ENCODE measurements around the gene ERO1B.

DNA sequence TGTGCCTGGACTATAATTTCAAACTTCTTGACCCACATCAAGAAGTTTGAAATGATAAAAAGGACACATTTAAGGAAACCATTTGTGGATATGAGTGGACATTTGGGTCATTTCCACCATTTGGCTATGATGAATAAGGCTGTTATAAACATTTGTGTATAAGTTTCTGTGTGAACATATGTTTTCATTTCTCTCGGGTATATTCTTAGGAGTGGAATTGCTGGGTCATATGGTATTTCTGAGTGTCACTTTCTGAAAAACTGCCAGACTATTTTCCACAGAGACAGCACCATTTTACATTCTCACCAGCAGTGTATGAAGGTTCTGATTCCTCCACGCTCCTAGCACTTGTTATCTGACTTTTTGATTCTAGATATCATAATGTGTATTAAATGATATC, 88.6 kb downstream of the ERO1B start:
- TF ChIP-seq, protein P1, sequence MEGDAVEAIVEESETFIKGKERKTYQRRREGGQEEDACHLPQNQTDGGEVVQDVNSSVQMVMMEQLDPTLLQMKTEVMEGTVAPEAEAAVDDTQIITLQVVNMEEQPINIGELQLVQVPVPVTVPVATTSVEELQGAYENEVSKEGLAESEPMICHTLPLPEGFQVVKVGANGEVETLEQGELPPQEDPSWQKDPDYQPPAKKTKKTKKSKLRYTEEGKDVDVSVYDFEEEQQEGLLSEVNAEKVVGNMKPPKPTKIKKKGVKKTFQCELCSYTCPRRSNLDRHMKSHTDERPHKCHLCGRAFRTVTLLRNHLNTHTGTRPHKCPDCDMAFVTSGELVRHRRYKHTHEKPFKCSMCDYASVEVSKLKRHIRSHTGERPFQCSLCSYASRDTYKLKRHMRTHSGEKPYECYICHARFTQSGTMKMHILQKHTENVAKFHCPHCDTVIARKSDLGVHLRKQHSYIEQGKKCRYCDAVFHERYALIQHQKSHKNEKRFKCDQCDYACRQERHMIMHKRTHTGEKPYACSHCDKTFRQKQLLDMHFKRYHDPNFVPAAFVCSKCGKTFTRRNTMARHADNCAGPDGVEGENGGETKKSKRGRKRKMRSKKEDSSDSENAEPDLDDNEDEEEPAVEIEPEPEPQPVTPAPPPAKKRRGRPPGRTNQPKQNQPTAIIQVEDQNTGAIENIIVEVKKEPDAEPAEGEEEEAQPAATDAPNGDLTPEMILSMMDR (IDR thresholded peaks at IDR 0.05): no peak
- TF ChIP-seq POLR2A (IDR thresholded peaks at IDR 0.05): no peak

Data from lower leg skin (tissue), 3 donors.